K562 (cell line): ENCODE results near the gene FUT8. TPM values are rescaled to one million over a fixed set of nuclear protein-coding genes. Genes with fewer than 3 reads are reported as not detected.

Experiments used
- ATAC-seq: fragments of 200-7000 bp; cut with Tn5 transposase; 3 replicates; pipeline ENCODE4 v1.9.1; 2020; ENCODE audit warnings: moderate library complexity
- BruUV-seq: library from RNA; stranded (reverse); fragments of 400-500 nt; replicated peaks from 2 replicates; lab custom pipeline; 2021; lab: Mats Ljungman, UMichigan
- CTCF ChIA-PET: fragments of 300-600 bp; formaldehyde crosslinking; extraction: SDS; loops from one replicate; lab custom pipeline; 2021; ENCODE audit warnings: low intra/inter-chr PET ratio; lab: Yijun Ruan, JAX
- POLR2A ChIA-PET: fragments of 300-600, 350-650 bp; sonication (Branson Sonifier 250); formaldehyde crosslinking; extraction: SDS; loops from one replicate; lab custom pipeline; 2021; ENCODE audit warnings: antibody characterized with exemption, inconsistent platforms; lab: Yijun Ruan, JAX
- DNase-seq, 4 experiments: peaks; one replicate each; pipeline versions ENCODE4 v3.0.0 to v3.0.0-alpha.2; 2011 to 2018; ENCODE audit warnings: low spot score in 3 of 4, mixed read lengths in 3 of 4; ENCODE audit errors: extremely low read depth in 1 of 4
- FAIRE-seq: peaks from 2 replicates; lab custom pipeline; 2011; peaks lifted over from hg19 to GRCh38; lab: Jason Lieb, UNC
- H2AFZ ChIP-seq: 2 replicates; pipeline ENCODE4 v1.6.0; 2011; ENCODE audit warnings: low read depth, low read length, control low read depth, inconsistent platforms
- H3K27ac ChIP-seq: fragments of 200-600 bp; 3 replicates; pipeline ENCODE4 v1.8.0; 2011; ENCODE audit warnings: low read depth, mild to moderate bottlenecking, control low read depth, inconsistent platforms, low read length, moderate library complexity, mixed read lengths; ENCODE audit errors: extremely low read depth
- H3K27me3 ChIP-seq, 2 experiments: fragments of 300-600 bp in 1 of 2; 2 replicates in 1 of 2; 3 replicates in 1 of 2; pipeline versions ENCODE4 v1.6.0 to v1.8.0; 2011; ENCODE audit warnings: inconsistent platforms in 2 of 2, low read length in 2 of 2, mild to moderate bottlenecking in 1 of 2, mixed read lengths in 1 of 2, moderate library complexity in 1 of 2; ENCODE audit not compliant: control insufficient read depth in 2 of 2, insufficient read depth in 2 of 2
- H3K36me3 ChIP-seq: fragments of 300-600 bp; 3 replicates; pipeline ENCODE4 v1.8.0; 2011; ENCODE audit warnings: mild to moderate bottlenecking, low read length, inconsistent platforms; ENCODE audit not compliant: control insufficient read depth, insufficient read depth
- H3K4me1 ChIP-seq, 2 experiments: fragments of 200-600 bp in 1 of 2; replicated peaks in 1 of 2; 2 replicates in 1 of 2; 3 replicates in 1 of 2; pipeline versions ENCODE4 v1.5.1 to v1.8.0; 2011; ENCODE audit warnings: inconsistent platforms in 2 of 2, low read length in 2 of 2, mild to moderate bottlenecking in 1 of 2, mixed read lengths in 1 of 2, moderate library complexity in 1 of 2; ENCODE audit not compliant: control insufficient read depth in 2 of 2, insufficient read depth in 2 of 2
- H3K4me2 ChIP-seq: 2 replicates; pipeline ENCODE4 v1.6.1; 2011; ENCODE audit warnings: low read length, control low read depth, inconsistent platforms, mixed read lengths; ENCODE audit not compliant: insufficient read depth
- H3K4me3 ChIP-seq: fragments of 200-600 bp; sonication (generic), shearing (Covaris generic); 2 replicates; pipeline ENCODE4 v1.5.1; 2016; ENCODE audit warnings: control low read depth, inconsistent platforms
- H3K79me2 ChIP-seq: fragments of 200-600 bp; 3 replicates; pipeline ENCODE4 v1.8.0; 2011; ENCODE audit warnings: low read length, inconsistent platforms; ENCODE audit not compliant: control insufficient read depth, insufficient read depth
- H3K9ac ChIP-seq, 2 experiments: 2 replicates each; pipeline versions ENCODE4 v1.6.0 to v1.6.1; 2011; ENCODE audit warnings: low read depth in 2 of 2, low read length in 2 of 2, control low read depth in 1 of 2, inconsistent platforms in 1 of 2, mild to moderate bottlenecking in 1 of 2, mixed read lengths in 1 of 2; ENCODE audit not compliant: insufficient read depth in 1 of 2
- H3K9me1 ChIP-seq: one replicate; pipeline ENCODE4 v1.6.0; 2011; ENCODE audit warnings: inconsistent platforms, mild to moderate bottlenecking, low read length, moderate library complexity; ENCODE audit not compliant: control insufficient read depth, insufficient read depth
- H3K9me3 ChIP-seq: replicated peaks from 2 replicates; pipeline ENCODE4 v1.5.1; 2011; ENCODE audit warnings: low read depth, low read length, inconsistent platforms; ENCODE audit not compliant: control insufficient read depth, insufficient read depth
- H4K20me1 ChIP-seq: replicated peaks from 2 replicates; pipeline ENCODE4 v1.6.1; 2011; ENCODE audit warnings: low read length, inconsistent platforms, mixed read lengths; ENCODE audit not compliant: control insufficient read depth, insufficient read depth
- ARID4B ChIP-seq: sonication (generic); formaldehyde crosslinking; IDR thresholded peaks from 2 replicates; pipeline ENCODE4 v1.8.0; 2022; ENCODE audit warnings: mild to moderate bottlenecking, missing genetic modification reagents
- DDX20 ChIP-seq: fragments of 450-650 bp; IDR thresholded peaks from 2 replicates; pipeline ENCODE4 v1.6.1; 2016; ENCODE audit warnings: missing genetic modification characterization, low read depth, mild to moderate bottlenecking, missing compliant biosample characterization, moderate library complexity
- ELF4 ChIP-seq: fragments of 450-650 bp; formaldehyde crosslinking; IDR thresholded peaks from 2 replicates; pipeline ENCODE4 v1.4.0; 2022; ENCODE audit warnings: missing genetic modification characterization
- FOXK1 ChIP-seq: sonication (generic); formaldehyde crosslinking; IDR thresholded peaks from 2 replicates; pipeline ENCODE4 v1.8.0; 2022; ENCODE audit warnings: missing genetic modification reagents, mild to moderate bottlenecking, borderline replicate concordance
- NFIX ChIP-seq: fragments of 250-450 bp; sonication (Bioruptor Pico); IDR thresholded peaks from 2 replicates; pipeline ENCODE4 v1.4.0; 2020; ENCODE audit warnings: low read depth, mild to moderate bottlenecking, moderate library complexity
- POU5F1 ChIP-seq: fragments of 150-350 bp; IDR thresholded peaks from 2 replicates; pipeline ENCODE4 v1.6.1; 2014; ENCODE audit warnings: borderline replicate concordance, low read length, low read depth, mild to moderate bottlenecking; ENCODE audit not compliant: partially characterized antibody
- RFX7 ChIP-seq: fragments of 250-450 bp; sonication (Bioruptor Pico); IDR thresholded peaks from 2 replicates; pipeline ENCODE4 v1.5.1; 2021; ENCODE audit warnings: mild to moderate bottlenecking
- RNF219 ChIP-seq: fragments of 250-450 bp; sonication (Bioruptor Pico); IDR thresholded peaks from 2 replicates; pipeline ENCODE4 v1.5.0; 2022; ENCODE audit warnings: mild to moderate bottlenecking
- XRCC4 ChIP-seq: IDR thresholded peaks from one replicate; pipeline ENCODE4 v1.6.1; 2011; ENCODE audit not compliant: insufficient read depth, insufficient read length; ENCODE audit errors: extremely low read depth
- ZBTB17 ChIP-seq: fragments of 450-650 bp; formaldehyde crosslinking; IDR thresholded peaks from 2 replicates; pipeline ENCODE4 v1.4.0; 2020; ENCODE audit warnings: mild to moderate bottlenecking
- ZFP30 ChIP-seq: fragments of 250-450 bp; sonication (Bioruptor Pico); IDR thresholded peaks from 2 replicates; pipeline ENCODE4 v1.8.0; 2022; ENCODE audit warnings: moderate library complexity, mild to moderate bottlenecking, inconsistent platforms, borderline replicate concordance
- ZNF780A ChIP-seq: fragments of 250-450 bp; sonication (Bioruptor Pico); IDR thresholded peaks from 2 replicates; pipeline ENCODE4 v1.5.0; 2021; ENCODE audit warnings: mild to moderate bottlenecking
- WGBS: fragments of 100-300 bp; shearing (Covaris generic); methylation state at CpG from one replicate; pipeline ENCODE4 v1.1.6; 2016; ENCODE audit warnings: low coverage, mixed read lengths; ENCODE audit not compliant: insufficient coverage; ENCODE audit errors: missing lambda C conversion rate; 5-methylcytosine and 5-hydroxymethylcytosine counted together
- in situ Hi-C: fragments of 300-500 bp; cut with MboI; formaldehyde crosslinking; loops from 4 replicates; pipeline ENCODE4 v1.15.0; 2018; ENCODE audit warnings: inconsistent platforms, mixed read lengths
- intact Hi-C: fragments of 100-400 bp; cut with micrococcal nuclease; formaldehyde crosslinking; loops from 2 replicates; pipeline ENCODE4 v1.14.2; 2022
- polyA plus RNA-seq, 8 experiments: library from polyadenylated mRNA; depleted of rRNA in 4 of 8; stranded (reverse) in 5 of 8; unstranded in 3 of 8; fragments of >200 nt; fragmentation: Nextera tagmentation in 2 of 8; fragmentation: Illumina TruSeq in 1 of 8; extraction: Ambion mirVana in 2 of 8; extraction: Trizol in 1 of 8; gene quantifications; 2 replicates each; pipeline versions ENCODE4 v1.2.1 to v1.2.3, GENCODE V29; 2011 to 2014; ENCODE audit warnings: inconsistent platforms in 1 of 8, missing spikeins in 1 of 8
- total RNA-seq, 7 experiments: library from RNA; depleted of rRNA in 6 of 7; stranded (reverse); fragments of >200 nt in 6 of 7; fragmentation: Illumina TruSeq in 2 of 7; extraction: Trizol in 2 of 7; gene quantifications; 2 replicates each; pipeline versions ENCODE4 v1.2.1 to v1.2.3, GENCODE V29; 2011 to 2021; ENCODE audit warnings: low replicate concordance in 1 of 7
- TF ChIP-seq, protein P1 (sequence below): fragments of 450-650 bp; IDR thresholded peaks from 2 replicates; pipeline ENCODE4 v1.6.1; 2016; ENCODE audit warnings: mild to moderate bottlenecking

FUT8 gene
- total and polyA plus RNA-seq, 9 of the 15 experiments (the other 6 are each of a cell fraction or from before 2014, with no cell fraction given) = 4.1 to 15.2 (median 7.8) TPM

GRCh38 chr14:65594153-65594881 is 181.8 kb downstream of the FUT8 start:
- ATAC-seq (no peak), DNase-seq (no peak), FAIRE-seq (no peak)
- H4K20me1 ChIP-seq = no peaks in the 10 kb centered on the region
- H3K36me3 ChIP-seq = no peaks in the 10 kb centered on the region
- in situ Hi-C loops (no loop called here), intact Hi-C loops (no loop called here)
- ChIA-PET CTCF (no interaction called here), POLR2A (no interaction called here)
- H3K4me2 ChIP-seq = no peak overlapping the region
- no peaks in the 10 kb centered on the region for H3K79me2 ChIP-seq
- no peak overlapping the region for H3K9ac ChIP-seq
- no peak overlapping the region for H2AFZ ChIP-seq
- no peaks in the 10 kb centered on the region for H3K4me1 ChIP-seq
- BruUV-seq = no TSS peak
- WGBS = 45% methylated on average over 7 of the region's 13 CpGs
- no peaks in the 10 kb centered on the region for H3K27me3 ChIP-seq
- no peaks in the 10 kb centered on the region for H3K9me3 ChIP-seq
- H3K4me3 ChIP-seq = no peak overlapping the region
- H3K9me1 ChIP-seq = no peaks in the 10 kb centered on the region
- no peak overlapping the region for H3K27ac ChIP-seq
- TF ChIP-seq ARID4B (CRISPR knock-in tag) (no peak), ZNF780A (CRISPR knock-in tag) (no peak), RFX7 (CRISPR knock-in tag) (no peak), DDX20 (tag) (no peak), XRCC4 (no peak), POU5F1 (no peak), ZBTB17 (CRISPR knock-in tag) (no peak), RNF219 (CRISPR knock-in tag) (no peak), ZFP30 (CRISPR knock-in tag) (no peak), NFIX (CRISPR knock-in tag) (no peak), FOXK1 (no peak), ELF4 (CRISPR knock-in tag) (no peak)
- TF ChIP-seq, protein P1, sequence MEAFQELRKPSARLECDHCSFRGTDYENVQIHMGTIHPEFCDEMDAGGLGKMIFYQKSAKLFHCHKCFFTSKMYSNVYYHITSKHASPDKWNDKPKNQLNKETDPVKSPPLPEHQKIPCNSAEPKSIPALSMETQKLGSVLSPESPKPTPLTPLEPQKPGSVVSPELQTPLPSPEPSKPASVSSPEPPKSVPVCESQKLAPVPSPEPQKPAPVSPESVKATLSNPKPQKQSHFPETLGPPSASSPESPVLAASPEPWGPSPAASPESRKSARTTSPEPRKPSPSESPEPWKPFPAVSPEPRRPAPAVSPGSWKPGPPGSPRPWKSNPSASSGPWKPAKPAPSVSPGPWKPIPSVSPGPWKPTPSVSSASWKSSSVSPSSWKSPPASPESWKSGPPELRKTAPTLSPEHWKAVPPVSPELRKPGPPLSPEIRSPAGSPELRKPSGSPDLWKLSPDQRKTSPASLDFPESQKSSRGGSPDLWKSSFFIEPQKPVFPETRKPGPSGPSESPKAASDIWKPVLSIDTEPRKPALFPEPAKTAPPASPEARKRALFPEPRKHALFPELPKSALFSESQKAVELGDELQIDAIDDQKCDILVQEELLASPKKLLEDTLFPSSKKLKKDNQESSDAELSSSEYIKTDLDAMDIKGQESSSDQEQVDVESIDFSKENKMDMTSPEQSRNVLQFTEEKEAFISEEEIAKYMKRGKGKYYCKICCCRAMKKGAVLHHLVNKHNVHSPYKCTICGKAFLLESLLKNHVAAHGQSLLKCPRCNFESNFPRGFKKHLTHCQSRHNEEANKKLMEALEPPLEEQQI = no peak
